Suppressor macrophage (primary cell): ENCODE results near the gene RANGRF.
A peak's percentile ranks its signal among the peaks of the same experiment; 100 is the strongest.

Source experiments
- DNase-seq, 4 experiments: peaks; one replicate each; pipeline ENCODE4 v3.0.0-alpha.2; 2020 to 2022

RANGRF gene

GRCh38 chr17:8314797-8315763 is 26.6 kb downstream of the RANGRF start:
- DNase-seq = no peak

DNA sequence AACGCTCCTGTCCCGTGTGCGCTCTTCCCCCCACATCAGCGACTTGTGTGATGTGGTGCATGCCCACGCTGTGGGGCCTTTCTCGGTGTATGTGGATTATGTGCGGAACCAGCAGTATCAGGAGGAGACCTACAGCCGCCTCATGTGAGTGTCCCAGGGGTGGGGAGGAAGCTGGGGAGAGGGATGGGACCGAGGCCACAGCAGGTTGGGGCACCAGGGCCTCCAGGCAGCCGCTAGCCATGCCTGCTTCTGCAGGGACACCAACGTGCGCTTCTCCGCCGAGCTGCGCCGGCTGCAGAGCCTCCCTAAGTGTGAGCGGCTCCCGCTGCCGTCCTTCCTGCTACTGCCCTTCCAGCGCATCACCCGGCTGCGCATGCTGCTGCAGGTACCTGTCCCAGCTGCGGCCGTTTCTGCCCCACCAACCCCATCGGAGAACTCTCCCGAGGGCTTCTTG is 27.3 kb downstream of the RANGRF start:
- no peak for DNase-seq

GRCh38 chr17:8318010-8318935 is 29.8 kb downstream of the RANGRF start:
- no peak for DNase-seq

DNA sequence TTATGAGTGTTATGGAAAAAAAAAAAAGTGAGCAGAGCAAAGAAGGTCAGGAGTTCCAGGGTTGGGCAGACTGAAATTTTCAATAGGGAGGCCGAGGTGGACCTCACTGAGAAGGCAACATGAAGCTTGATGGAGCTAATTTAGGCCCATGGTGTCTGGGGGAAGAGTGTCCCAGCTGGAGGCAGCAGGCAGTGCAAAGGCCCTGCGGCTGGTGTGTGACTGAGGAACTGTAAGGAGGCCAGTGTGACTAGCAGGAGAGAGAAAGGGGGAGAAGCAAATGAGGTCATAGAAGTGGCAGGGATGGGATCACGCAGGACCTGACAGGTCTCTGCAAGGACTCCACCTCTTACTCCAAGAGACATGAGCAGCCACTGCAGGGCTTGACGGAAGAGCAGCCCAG is 31.8 kb downstream of the RANGRF start:
- DNase-seq = no peak

DNA sequence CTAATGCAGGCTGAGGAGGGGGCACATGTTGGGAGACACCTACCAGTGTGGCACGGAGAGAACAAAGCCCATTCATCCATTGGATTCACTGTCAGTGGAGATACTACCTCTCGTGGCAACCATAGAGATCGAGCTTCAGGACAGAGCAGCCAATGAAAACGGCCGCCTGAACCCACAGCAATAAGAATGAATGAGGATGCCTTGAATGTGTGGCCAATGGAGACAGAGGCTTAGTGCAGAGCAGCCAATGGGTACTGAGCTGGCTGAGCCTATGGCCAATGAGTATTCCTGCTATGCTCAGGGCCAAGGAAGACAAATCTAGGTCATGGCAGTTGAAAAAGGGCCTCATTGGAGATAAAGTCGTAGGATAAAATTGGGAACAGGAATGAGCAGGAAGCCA is 32.5 kb downstream of the RANGRF start:
- no peak for DNase-seq

GRCh38 chr17:8322061-8322460 is 33.6 kb downstream of the RANGRF start:
- no peak for DNase-seq

DNA sequence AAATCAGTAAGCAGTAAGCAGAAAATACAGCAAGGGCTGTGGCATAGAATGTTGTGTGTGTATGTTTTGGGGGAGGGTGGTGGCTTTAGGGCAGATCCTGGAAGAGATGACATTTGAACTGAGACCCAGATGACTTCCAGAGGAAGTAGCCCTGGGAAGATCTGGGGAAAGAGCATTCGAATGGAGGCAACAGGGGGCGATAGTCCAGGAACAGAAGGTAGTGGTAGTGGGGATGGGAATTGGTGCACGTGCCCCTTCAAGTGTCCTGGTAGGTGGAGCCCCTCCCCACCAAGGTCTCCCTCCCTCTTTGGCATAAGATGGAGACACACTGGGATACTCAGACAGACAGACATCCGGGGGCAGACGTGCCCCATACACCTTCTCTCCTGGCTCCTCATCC is 35.7 kb downstream of the RANGRF start:
- DNase-seq = no peak

- peak; percentile 43 to 70 (median 66) for DNase-seq
These were observed 36.5 kb downstream of the RANGRF start for GRCh38 chr17:8324923-8325322.

DNA sequence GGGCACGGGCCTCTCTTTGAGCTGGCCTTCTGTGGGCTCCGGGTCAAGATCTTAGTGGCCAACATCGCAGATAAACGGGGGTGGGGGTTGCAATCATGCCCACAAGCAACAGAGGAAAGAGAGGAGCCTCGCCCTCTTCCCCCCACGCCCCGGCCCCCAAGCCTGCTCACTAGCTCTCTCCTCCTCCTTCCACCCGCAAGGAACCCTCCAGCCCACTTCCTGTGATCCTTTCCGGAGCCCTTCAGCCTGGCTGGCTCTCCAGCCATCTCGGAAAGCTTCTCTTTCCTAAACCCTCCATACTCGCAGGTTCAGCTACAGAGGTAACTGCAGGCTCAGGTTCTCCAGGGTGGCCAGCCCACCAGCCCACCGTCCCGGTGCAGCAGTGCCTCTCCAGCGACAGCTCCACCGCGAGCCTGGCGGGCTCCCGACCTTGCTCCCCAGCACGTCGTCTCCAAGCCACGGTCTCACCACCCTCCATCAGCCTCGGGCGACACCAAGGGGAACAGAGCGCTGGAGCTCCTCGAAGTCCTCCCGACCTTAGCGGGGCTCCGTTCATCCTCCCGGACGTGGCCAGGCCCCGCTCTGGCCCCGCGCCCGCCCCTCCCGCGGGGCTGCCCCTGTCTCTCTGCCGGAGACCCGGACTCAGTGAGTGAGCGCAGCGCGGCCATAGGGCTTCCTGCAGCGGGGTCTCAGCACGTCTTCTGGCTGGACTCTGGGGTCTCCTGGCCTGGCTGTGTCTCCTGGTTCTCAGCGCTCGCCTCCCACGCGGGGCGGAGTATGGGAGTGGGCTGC is 38.2 kb downstream of the RANGRF start:
- peak; percentile 22 to 64 (median 48) for DNase-seq

GRCh38 chr17:8327303-8327649 is 38.8 kb downstream of the RANGRF start:
- DNase-seq = peak; percentile 8 to 30 (median 22)

- DNase-seq = no peak
These were observed 43.7 kb downstream of the RANGRF start for GRCh38 chr17:8332128-8332527.

DNA sequence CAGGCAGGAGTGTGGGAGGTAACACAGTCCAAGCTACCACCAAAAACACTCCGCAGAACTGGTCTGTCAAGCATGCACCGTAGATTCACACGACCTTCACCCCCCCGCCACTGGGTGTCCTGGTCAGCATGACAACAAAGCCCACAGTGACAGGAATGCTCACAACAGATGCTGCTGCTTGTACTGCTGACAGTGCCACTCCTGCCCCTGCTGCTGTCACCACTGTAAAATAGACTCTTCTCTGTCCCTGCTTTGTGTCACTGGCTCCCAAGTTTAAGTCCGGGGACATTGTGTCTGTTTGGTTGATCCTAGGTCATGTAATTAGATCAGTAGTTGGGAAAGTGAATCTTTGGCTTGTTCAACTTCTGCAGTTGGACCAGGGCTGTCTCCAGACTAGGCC is 44.2 kb downstream of the RANGRF start:
- no peak for DNase-seq

GRCh38 chr17:8333281-8333680 is 44.8 kb downstream of the RANGRF start:
- no peak for DNase-seq

- peak; percentile 52 to 85 (median 66) for DNase-seq
These were observed 49.6 kb downstream of the RANGRF start for GRCh38 chr17:8337802-8338752.

GRCh38 chr17:8338753-8339140 is 50.3 kb downstream of the RANGRF start:
- DNase-seq = no peak

DNA sequence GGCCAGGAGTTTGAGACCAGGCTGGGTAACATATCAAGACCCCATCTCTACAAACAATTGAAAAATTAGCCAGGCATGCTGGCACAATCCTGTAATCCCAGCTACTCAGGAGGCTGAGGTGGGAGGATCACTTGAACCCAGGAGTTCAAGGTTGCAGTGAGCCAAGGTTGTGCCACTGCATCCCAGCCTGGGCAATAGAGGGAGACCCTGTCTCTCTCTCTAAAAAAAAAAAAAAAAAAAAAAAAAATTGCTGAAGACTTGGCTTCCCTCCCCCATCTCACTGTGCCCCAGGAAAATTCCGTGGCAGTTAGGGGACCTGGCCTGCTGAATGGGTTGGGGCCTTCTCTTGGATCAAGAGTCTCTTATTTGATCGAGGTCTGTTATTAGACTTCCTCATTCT is 51.1 kb downstream of the RANGRF start, which contains the start of gene ODF4:
TSS of gene ODF4 (plus strand) at position 301 of the 400 bp plus-strand sequence. CDS start 212 bp downstream, outside the sequence.
- no peak for DNase-seq
